Esophagus muscularis mucosa (tissue), 4 donors: ENCODE data around the gene DIPK1B. TPM values are rescaled to one million over a fixed set of nuclear protein-coding genes. Genes with fewer than 3 reads are reported as not detected.

Source experiments
- DNase-seq: peaks from one replicate; pipeline ENCODE4 v3.0.0-alpha.2; 2017; ENCODE audit errors: extremely low spot score
- H3K27ac ChIP-seq, 4 donors: fragments of 200-600 bp; sonication (generic); replicated peaks in 1 of 4; 1 replicate in 3 of 4; 2 replicates in 1 of 4; pipeline ENCODE4 v1.5.1; 2016 to 2019; ENCODE audit warnings: mild to moderate bottlenecking in 1 of 4
- H3K27me3 ChIP-seq, 4 donors: fragments of 200-600 bp; sonication (generic); one replicate each; pipeline versions ENCODE4 v1.5.1 to v1.6.0; 2016 to 2019
- H3K36me3 ChIP-seq, 4 donors: fragments of 200-600 bp; sonication (generic); one replicate each; pipeline ENCODE4 v1.5.1; 2016 to 2019
- H3K4me1 ChIP-seq, 4 donors: fragments of 200-600 bp; sonication (generic); one replicate each; pipeline ENCODE4 v1.5.1; 2016 to 2019
- H3K4me3 ChIP-seq, 4 donors: fragments of 200-600 bp; sonication (generic); 1 replicate in 2 of 4; 2 replicates in 2 of 4; pipeline ENCODE4 v1.5.1; 2016 to 2019; ENCODE audit warnings: mild to moderate bottlenecking in 4 of 4, moderate library complexity in 1 of 4
- H3K9me3 ChIP-seq, 4 donors: fragments of 200-600 bp; sonication (generic); 1 replicate in 3 of 4; 2 replicates in 1 of 4; pipeline ENCODE4 v1.5.1; 2016 to 2019
- EP300 ChIP-seq: sonication (generic); formaldehyde crosslinking; IDR thresholded peaks from one replicate; pipeline ENCODE4 v1.6.1; 2017; ENCODE audit warnings: antibody characterized with exemption
- POLR2A ChIP-seq: fragments of 450-650 bp; IDR thresholded peaks from one replicate; pipeline ENCODE4 v1.6.1; 2017; ENCODE audit warnings: antibody characterized with exemption, moderate library complexity, mild to moderate bottlenecking, low read depth
- POLR2AphosphoS5 ChIP-seq, 2 donors: sonication (generic); formaldehyde crosslinking; IDR thresholded peaks; one replicate each; pipeline ENCODE4 v1.6.1; 2017; ENCODE audit warnings: antibody characterized with exemption in 2 of 2
- WGBS: methylation state at CpG from one replicate; pipeline ENCODE4 v1.1.5; 2018; 5-methylcytosine and 5-hydroxymethylcytosine counted together
- intact Hi-C: fragments of 100-400 bp; cut with DNase I; formaldehyde crosslinking; loops from one replicate; pipeline ENCODE4 v1.15.1; 2023
- total RNA-seq, 4 donors: library from RNA; depleted of rRNA; stranded (reverse); fragments of >200 nt; gene quantifications; one replicate each; pipeline versions ENCODE4 v1.1.0 to v1.2.1, GENCODE V29; 2016
- TF ChIP-seq, protein P1 (sequence below), 3 experiments: fragments of 200-600 bp in 2 of 3; fragments of 450-650 bp in 1 of 3; sonication (generic) in 2 of 3; IDR thresholded peaks; one replicate each; pipeline ENCODE4 v1.5.1; 2017 to 2019; ENCODE audit warnings: antibody characterized with exemption in 3 of 3, mild to moderate bottlenecking in 2 of 3, moderate library complexity in 1 of 3

The DIPK1B gene
- total RNA-seq, 4 donors from 2014 or later, result 6.6 to 27.8 (median 21.5) TPM

GRCh38 chr9:136726118-136726517 is 13.7 kb downstream of the DIPK1B start:
- WGBS, result 85% methylated on average over 13 of the region's 16 CpGs
- TF ChIP-seq EP300 (no peak), POLR2A (no peak), POLR2AphosphoS5 (IDR thresholded peaks at IDR 0.05) (no peak)
- TF ChIP-seq, protein P1, sequence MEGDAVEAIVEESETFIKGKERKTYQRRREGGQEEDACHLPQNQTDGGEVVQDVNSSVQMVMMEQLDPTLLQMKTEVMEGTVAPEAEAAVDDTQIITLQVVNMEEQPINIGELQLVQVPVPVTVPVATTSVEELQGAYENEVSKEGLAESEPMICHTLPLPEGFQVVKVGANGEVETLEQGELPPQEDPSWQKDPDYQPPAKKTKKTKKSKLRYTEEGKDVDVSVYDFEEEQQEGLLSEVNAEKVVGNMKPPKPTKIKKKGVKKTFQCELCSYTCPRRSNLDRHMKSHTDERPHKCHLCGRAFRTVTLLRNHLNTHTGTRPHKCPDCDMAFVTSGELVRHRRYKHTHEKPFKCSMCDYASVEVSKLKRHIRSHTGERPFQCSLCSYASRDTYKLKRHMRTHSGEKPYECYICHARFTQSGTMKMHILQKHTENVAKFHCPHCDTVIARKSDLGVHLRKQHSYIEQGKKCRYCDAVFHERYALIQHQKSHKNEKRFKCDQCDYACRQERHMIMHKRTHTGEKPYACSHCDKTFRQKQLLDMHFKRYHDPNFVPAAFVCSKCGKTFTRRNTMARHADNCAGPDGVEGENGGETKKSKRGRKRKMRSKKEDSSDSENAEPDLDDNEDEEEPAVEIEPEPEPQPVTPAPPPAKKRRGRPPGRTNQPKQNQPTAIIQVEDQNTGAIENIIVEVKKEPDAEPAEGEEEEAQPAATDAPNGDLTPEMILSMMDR (IDR thresholded peaks at IDR 0.05), result no peak
- H3K27me3 ChIP-seq, result no peaks in the 10 kb centered on the region
- H3K4me3 ChIP-seq, result peak overlapping the region; percentile 64 to 85 (median 74)
- H3K27ac ChIP-seq, result peak overlapping the region in 3 of 4 donors; percentile 11 to 79 (median 13)
- H3K36me3 ChIP-seq, result peaks cover 34 to 57% (median 55%) of the 10 kb centered on the region in 4 donors
- peaks cover 53 to 79% (median 68%) of the 10 kb centered on the region in 4 donors for H3K4me1 ChIP-seq
- no peak for DNase-seq
- H3K9me3 ChIP-seq, result no peaks in the 10 kb centered on the region
- intact Hi-C loops, result loop anchor here (5.0 kb wide), 1 partner anchor 39 kb away; the partner anchor contains the start of gene AGPAT2

DNA sequence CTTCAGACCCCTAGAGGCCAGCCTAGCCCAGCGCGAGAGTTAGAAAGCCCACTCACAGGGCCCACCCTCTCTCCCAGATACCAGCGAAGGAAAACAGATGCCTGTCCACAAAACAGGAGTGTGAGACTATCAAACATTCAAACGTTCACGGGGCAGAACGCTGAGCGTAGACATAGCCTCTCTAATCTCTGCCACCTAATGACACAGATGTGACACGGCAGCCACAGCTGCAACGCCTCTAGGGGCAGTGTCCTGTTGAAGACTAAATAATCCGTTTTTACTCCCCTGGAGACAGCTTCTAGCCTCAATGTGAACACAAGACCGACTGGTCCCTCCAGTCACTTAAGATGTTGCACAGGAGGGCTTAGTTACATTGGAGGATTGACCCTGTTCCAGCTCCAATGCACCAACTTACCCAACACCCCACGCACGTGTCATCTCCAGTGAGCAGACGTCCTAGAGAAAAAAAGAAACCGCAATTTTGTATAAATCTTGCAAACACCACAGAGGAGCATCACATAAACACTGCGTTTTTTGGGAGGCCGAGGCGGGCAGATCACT is 14.3 kb downstream of the DIPK1B start:
- DNase-seq, result no peak
- Histone ChIP-seq H3K36me3 (peaks cover 34 to 52% (median 51%) of the 10 kb centered on the region in 4 donors), H3K9me3 (no peaks in the 10 kb centered on the region), H3K4me1 (peaks cover 47 to 73% (median 62%) of the 10 kb centered on the region in 4 donors), H3K27ac (peak overlapping the region in 3 of 4 donors; percentile 11 to 79 (median 13)), H3K27me3 (no peaks in the 10 kb centered on the region), H3K4me3 (peak overlapping the region; percentile 64 to 85 (median 74))
- intact Hi-C loops, result loop anchor here (5.0 kb wide), 1 partner anchor 39 kb away; the partner anchor contains the start of gene AGPAT2
- 17% methylated on average over 16 of the region's 18 CpGs for WGBS
- TF ChIP-seq, protein P1 (IDR thresholded peaks at IDR 0.05), result peak in 1 of 3 experiments; percentile 16
- TF ChIP-seq POLR2AphosphoS5 (IDR thresholded peaks at IDR 0.05), result no peak

- Histone ChIP-seq H3K4me1 (peaks cover 37 to 59% (median 49%) of the 10 kb centered on the region in 4 donors), H3K36me3 (peaks cover 25 to 38% (median 37%) of the 10 kb centered on the region in 4 donors), H3K4me3 (peak overlapping the region; percentile 64 to 85 (median 74)), H3K27ac (peak overlapping the region; percentile 75 to 83 (median 80)), H3K27me3 (no peaks in the 10 kb centered on the region), H3K9me3 (no peaks in the 10 kb centered on the region)
- no CpG with 5 or more reads among the region's 66 CpGs for WGBS
- no peak for TF ChIP-seq EP300
- TF ChIP-seq, protein P1 (IDR thresholded peaks at IDR 0.05), result peak; percentile 90 to 96 (median 96)
- TF ChIP-seq POLR2A, result peak; percentile 97
- peak; percentile 98 to 100 for TF ChIP-seq POLR2AphosphoS5 (IDR thresholded peaks at IDR 0.05)
- intact Hi-C loops, result loop anchor here (5.0 kb wide), 1 partner anchor 41 kb away; the partner anchor contains the start of gene AGPAT2
- peak; percentile 97 for DNase-seq
Observed at GRCh38 chr9:136728080-136728547, 15.7 kb downstream of the DIPK1B start.

DNA sequence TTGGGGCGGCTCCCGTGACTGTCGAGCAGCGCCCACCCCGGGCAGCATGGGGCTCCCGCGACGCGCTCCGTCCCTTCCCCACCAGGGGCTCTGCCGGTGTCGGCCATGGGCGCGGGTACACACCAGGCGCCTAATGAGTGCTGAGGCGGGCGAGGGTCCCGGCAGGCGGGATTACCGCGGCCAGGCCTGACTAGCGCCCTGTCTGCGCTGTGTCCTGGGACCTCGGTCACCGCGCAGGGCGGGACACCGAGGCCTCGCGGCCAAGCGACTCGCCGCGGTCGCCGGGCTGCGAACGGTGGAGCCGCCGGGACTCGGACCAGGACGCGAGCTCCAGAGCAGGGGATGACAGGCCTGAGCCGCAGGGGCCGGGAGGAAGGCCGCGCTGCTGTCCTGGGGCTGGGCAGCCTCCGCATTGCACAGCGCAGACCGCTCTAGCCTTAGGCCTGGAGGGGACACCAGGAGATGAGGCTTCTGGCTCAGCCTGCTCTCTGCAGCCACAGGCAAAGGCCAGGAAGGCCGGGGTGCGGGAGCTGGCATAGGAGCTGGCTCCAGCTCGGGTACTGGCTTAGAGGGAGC is 16.3 kb downstream of the DIPK1B start:
- WGBS, result 10% methylated on average over 4 of the region's 53 CpGs
- Histone ChIP-seq H3K4me1 (peaks cover 37 to 54% (median 44%) of the 10 kb centered on the region in 4 donors), H3K36me3 (peaks cover 20 to 33% (median 32%) of the 10 kb centered on the region in 4 donors), H3K9me3 (no peaks in the 10 kb centered on the region), H3K27ac (peak overlapping the region; percentile 75 to 83 (median 80)), H3K27me3 (no peaks in the 10 kb centered on the region), H3K4me3 (peak overlapping the region; percentile 64 to 85 (median 74))
- intact Hi-C loops, result loop anchor here (5.0 kb wide), 1 partner anchor 41 kb away; the partner anchor contains the start of gene AGPAT2
- no peak for DNase-seq
- TF ChIP-seq EP300 (no peak), POLR2A (no peak), POLR2AphosphoS5 (IDR thresholded peaks at IDR 0.05) (no peak)
- TF ChIP-seq, protein P1 (IDR thresholded peaks at IDR 0.05), result no peak
